ENCODE data around the gene HIGD2A.

Gene HIGD2A

GRCh38 chr5:176369934-176370711 is 18.4 kb upstream of the HIGD2A start:
- Histone ChIP-seq H3K4me2 (ENCODE audit: low read depth, low read length, poor library complexity, severe bottlenecking) (no peak overlapping the region), H3K4me3 (ENCODE audit: insufficient read depth, low read length, poor library complexity, severe bottlenecking) (no peak overlapping the region), H3K36me3 (ENCODE audit: low read length) (no peaks in the 10 kb centered on the region), H3K27ac (ENCODE audit: low read depth, low read length) (no peak overlapping the region), H3K27me3 (ENCODE audit: low read length) (no peaks in the 10 kb centered on the region), H3F3A (ENCODE audit: insufficient read depth) (no peaks in the 10 kb centered on the region), H3K9me2 (replicated peaks; ENCODE audit: insufficient read depth, low read length) (no peaks in the 10 kb centered on the region), H3K79me2 (ENCODE audit: insufficient read depth, low read length) (no peaks in the 10 kb centered on the region), H2AFZ (ENCODE audit: low read depth, low read length, severe bottlenecking) (no peak overlapping the region), H4K20me1 (ENCODE audit: low read depth, low read length) (no peaks in the 10 kb centered on the region), H3K9me3 (ENCODE audit: insufficient read depth, low read length) (no peaks in the 10 kb centered on the region), H3K9ac (ENCODE audit: low read length) (no peak overlapping the region)
- TF ChIP-seq CTCF (IDR thresholded peaks at IDR 0.05; ENCODE audit: insufficient read depth, low read length, poor library complexity, severe bottlenecking) = no peak
- no peak for TF ChIP-seq EZH2phosphoT487 (conservative IDR thresholded peaks at IDR 0.05; ENCODE audit: low read length)

- H2AFZ ChIP-seq (ENCODE audit: low read depth, low read length, severe bottlenecking) = no peak overlapping the region
- TF ChIP-seq CTCF (IDR thresholded peaks at IDR 0.05; ENCODE audit: insufficient read depth, low read length, poor library complexity, severe bottlenecking) = no peak
- no peak for TF ChIP-seq EZH2phosphoT487 (conservative IDR thresholded peaks at IDR 0.05; ENCODE audit: low read length)
- no peak overlapping the region for H3K4me3 ChIP-seq (ENCODE audit: insufficient read depth, low read length, poor library complexity, severe bottlenecking)
- H3K4me2 ChIP-seq (ENCODE audit: low read depth, low read length, poor library complexity, severe bottlenecking) = no peak overlapping the region
- no peaks in the 10 kb centered on the region for H3K9me2 ChIP-seq (replicated peaks; ENCODE audit: insufficient read depth, low read length)
- no peaks in the 10 kb centered on the region for H3F3A ChIP-seq (ENCODE audit: insufficient read depth)
- no peaks in the 10 kb centered on the region for H3K79me2 ChIP-seq (ENCODE audit: insufficient read depth, low read length)
- no peak overlapping the region for H3K9ac ChIP-seq (ENCODE audit: low read length)
- H3K27ac ChIP-seq (ENCODE audit: low read depth, low read length) = no peak overlapping the region
- no peaks in the 10 kb centered on the region for H3K36me3 ChIP-seq (ENCODE audit: low read length)
- H3K27me3 ChIP-seq (ENCODE audit: low read length) = no peaks in the 10 kb centered on the region
- no peaks in the 10 kb centered on the region for H3K9me3 ChIP-seq (ENCODE audit: insufficient read depth, low read length)
- H4K20me1 ChIP-seq (ENCODE audit: low read depth, low read length) = no peaks in the 10 kb centered on the region
These were observed 16.7 kb upstream of the HIGD2A start for GRCh38 chr5:176371621-176372539.

- Histone ChIP-seq H3F3A (ENCODE audit: insufficient read depth) (no peaks in the 10 kb centered on the region), H3K27ac (ENCODE audit: low read depth, low read length) (no peak overlapping the region), H3K27me3 (ENCODE audit: low read length) (no peaks in the 10 kb centered on the region), H3K9ac (ENCODE audit: low read length) (no peak overlapping the region), H4K20me1 (ENCODE audit: low read depth, low read length) (no peaks in the 10 kb centered on the region), H2AFZ (ENCODE audit: low read depth, low read length, severe bottlenecking) (no peak overlapping the region), H3K79me2 (ENCODE audit: insufficient read depth, low read length) (no peaks in the 10 kb centered on the region), H3K4me2 (ENCODE audit: low read depth, low read length, poor library complexity, severe bottlenecking) (no peak overlapping the region), H3K9me3 (ENCODE audit: insufficient read depth, low read length) (no peaks in the 10 kb centered on the region), H3K36me3 (ENCODE audit: low read length) (no peaks in the 10 kb centered on the region), H3K4me3 (ENCODE audit: insufficient read depth, low read length, poor library complexity, severe bottlenecking) (no peak overlapping the region), H3K9me2 (replicated peaks; ENCODE audit: insufficient read depth, low read length) (no peaks in the 10 kb centered on the region)
- TF ChIP-seq EZH2phosphoT487 (conservative IDR thresholded peaks at IDR 0.05; ENCODE audit: low read length) (no peak), CTCF (IDR thresholded peaks at IDR 0.05; ENCODE audit: insufficient read depth, low read length, poor library complexity, severe bottlenecking) (no peak)
These were observed 15.3 kb upstream of the HIGD2A start for GRCh38 chr5:176373100-176373818.

All from SU-DHL-6 (cell line).